SKM-1 treated with dmso at 0.1 percent for 144 hours (cell line): Measurements from ENCODE around the gene CTDSPL2.
"Not testable (repeated sequence)": the region's sequence is repeated elsewhere in the genome, so short reads cannot be mapped to it uniquely, and the experiment has no call there.

ENCODE experiments used
- DNase-seq: peaks from one replicate; lab custom pipeline; 2025; ENCODE audit not compliant: unreplicated experiment; lab: John Stamatoyannopoulos, UW

CTDSPL2 gene

DNA sequence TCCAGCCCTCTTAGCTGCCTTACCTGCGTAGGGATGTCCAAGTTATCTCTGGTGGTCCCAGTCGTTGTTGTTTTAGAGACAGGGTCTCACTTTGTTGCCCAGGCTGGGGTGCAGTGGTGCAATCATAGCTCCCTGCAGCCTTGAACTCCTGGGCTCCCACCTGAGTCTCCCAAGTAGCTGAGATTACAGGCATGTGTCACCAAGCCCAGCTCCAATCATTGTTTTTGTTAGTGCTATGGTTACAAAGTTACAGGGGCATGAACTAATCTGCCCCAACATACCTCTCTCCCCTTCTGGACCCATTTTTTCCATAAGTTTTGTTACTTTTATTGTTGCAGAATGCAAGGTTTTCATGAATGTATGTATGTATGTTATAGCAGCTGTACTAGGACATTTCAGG is 54.7 kb downstream of the CTDSPL2 start:
- no peak for DNase-seq

- DNase-seq, result no peak
These were observed 58.5 kb downstream of the CTDSPL2 start for GRCh38 chr15:44485880-44486279.

DNA sequence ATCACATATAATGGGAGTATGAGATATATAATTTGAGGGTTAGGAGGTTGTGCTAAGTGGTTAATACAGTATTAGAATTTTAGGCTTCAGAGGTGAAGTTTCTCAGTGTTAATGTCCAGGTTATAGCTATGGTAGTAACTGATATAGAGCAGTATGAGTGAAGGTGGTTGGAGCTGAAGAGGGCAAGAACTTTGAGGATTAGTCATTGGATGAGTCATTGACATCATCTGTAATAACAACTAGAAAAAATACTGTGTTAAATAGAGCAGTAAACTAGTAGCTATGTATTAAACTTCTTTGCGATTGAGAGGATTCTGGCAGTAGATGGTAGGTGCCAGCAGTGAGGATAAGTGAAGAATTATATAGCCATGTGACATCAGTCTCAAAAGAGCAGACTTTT is 62.0 kb downstream of the CTDSPL2 start:
- DNase-seq, result no peak

DNA sequence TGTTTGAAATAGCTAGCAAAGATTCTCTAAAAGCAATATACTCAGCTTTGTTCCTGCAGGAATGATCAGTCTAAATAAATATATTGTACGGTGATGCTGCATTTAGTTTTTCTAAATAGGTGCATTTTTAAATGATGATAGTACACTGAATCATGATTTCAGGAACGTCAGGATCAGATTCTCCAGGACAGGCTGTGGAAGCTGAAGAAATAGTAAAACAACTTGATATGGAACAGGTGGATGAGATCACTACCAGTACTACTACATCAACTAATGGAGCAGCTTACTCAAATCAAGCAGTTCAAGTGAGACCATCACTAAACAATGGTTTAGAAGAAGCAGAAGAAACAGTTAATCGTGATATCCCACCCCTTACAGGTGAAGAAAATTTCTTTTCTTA is 63.2 kb downstream of the CTDSPL2 start:
- DNase-seq, result no peak

DNA sequence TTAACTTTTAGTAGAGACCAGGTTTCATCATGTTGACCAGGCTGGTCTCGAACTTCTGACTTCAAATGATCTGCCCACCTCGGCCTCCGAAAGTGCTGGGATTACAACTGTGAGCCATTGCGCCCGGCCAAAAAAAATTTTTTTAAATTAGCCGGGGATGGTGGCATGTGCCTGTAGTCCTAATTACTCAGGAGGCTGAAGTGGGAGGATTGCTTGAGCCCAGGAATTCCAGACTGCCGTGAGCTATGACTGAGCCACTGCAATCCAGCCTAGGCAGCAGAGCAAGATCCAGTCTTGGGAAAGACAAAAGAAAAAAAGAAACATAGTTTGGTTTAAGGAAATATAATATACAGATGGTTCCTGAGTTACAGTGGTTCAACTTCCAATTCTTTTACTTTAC is 64.6 kb downstream of the CTDSPL2 start:
- DNase-seq, result no peak

GRCh38 chr15:44492672-44493071 is 65.2 kb downstream of the CTDSPL2 start:
- DNase-seq, result no peak

GRCh38 chr15:44495562-44495961 is 68.1 kb downstream of the CTDSPL2 start:
- DNase-seq, result no peak

- no peak for DNase-seq
These were observed 73.1 kb downstream of the CTDSPL2 start for GRCh38 chr15:44500555-44500954.

- DNase-seq, result peak; percentile 57
These were observed 74.4 kb downstream of the CTDSPL2 start for GRCh38 chr15:44501768-44502366.

- DNase-seq, result no peak
These were observed 89.0 kb downstream of the CTDSPL2 start for GRCh38 chr15:44516436-44516835.

GRCh38 chr15:44519537-44519936 is 92.1 kb downstream of the CTDSPL2 start:
- no peak for DNase-seq

GRCh38 chr15:44525018-44525417 is 97.6 kb downstream of the CTDSPL2 start:
- no peak for DNase-seq

GRCh38 chr15:44527241-44527640 is 99.8 kb downstream of the CTDSPL2 start:
- no peak for DNase-seq

- no peak for DNase-seq
These were observed 102.6 kb downstream of the CTDSPL2 start for GRCh38 chr15:44529864-44530604.

GRCh38 chr15:44530653-44531052 is 103.2 kb downstream of the CTDSPL2 start:
- DNase-seq, result no peak

DNA sequence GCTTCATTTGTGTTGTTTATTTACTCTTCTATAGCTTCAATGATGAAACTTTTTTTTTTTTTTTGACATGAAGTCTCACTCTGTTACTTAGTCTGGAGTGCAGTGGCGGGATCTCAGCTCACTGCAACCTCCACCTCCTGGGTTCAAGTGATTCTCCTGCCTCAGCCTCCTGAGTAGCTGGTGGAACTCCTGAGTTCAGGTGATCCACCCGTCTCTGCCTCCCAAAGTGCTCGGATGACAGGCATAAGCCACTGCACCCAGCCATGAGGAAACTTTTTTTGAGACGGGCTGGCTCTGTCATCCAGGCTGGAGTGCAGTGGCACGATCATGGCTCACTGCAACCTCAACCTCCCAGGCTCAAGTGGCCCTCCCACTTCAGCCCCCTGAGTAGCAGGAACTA is 104.8 kb downstream of the CTDSPL2 start:
- not testable (repeated sequence) for DNase-seq

DNA sequence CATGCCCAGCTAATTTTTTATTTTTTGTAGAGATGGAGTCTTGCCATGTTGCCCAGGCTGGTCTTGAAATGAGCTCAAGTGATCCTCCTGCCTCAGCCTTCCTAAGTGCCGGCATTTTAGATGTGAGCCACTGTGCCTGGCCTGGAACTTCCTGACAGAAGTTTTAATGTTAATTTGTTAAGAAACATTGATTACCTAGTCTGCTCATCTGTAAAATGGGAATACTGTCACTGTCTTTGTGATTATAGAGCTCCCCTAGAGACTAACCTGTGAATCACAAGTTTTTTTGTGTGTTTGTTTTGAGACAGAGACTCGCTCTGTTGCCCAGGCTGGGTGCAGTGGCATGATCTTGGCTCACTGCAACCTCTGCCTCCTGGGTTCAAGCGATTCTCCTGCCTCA is 105.3 kb downstream of the CTDSPL2 start:
- no peak for DNase-seq

DNA sequence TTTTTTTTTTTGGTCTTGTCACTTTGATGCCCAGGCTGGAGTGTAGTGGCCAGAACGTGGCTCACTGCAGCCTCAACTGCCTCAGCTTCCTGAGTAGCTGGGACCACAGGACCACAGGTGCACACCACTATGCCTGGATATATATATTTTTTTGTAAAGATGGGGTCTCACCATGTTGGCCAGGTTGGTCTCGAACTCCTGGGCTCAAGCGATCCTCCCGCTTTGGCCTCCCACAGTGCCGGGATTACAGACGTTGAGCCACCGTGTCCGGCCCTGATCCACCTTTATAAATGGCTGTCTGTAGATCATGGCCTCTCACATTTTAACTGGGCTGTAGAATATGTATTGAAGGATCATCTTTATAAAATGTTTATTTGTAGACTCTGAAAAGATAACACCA is 107.7 kb downstream of the CTDSPL2 start:
- DNase-seq, result no peak

DNA sequence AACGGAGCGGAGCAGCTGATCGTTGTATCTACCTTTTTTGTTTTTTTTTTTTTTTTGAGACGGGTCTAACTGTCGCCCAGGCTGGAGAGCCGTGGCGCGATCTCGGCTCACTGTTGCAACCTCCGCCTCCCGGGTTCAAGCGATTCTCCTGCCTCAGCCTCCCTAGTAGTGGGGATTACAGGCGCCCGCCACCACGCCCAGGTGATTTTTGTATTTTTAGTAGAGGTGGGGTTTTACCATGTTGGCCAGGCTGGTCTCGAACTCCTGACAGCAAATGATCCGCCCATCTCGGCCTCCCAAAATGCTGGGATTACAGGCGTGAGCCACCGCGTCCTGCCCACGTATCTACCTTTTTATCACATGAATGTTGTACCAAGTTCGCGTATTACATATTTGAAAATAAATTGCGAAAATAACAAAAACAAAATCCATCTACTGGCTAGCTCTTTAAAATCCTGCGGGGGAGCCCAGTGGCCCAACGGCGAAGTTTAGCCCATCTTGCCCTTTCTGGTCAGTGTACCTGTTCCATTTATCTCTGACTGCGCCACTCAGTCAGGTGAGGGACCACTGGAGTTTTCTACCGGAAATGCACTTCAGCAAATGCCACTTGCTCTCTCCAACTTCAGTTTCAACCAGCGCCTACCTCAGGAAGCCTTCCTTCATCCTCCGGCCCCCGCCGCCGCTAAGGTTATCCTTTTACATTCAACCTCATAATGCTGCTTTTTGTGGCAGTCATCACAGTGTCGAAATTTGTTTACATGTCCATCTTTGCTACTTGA is 108.3 kb downstream of the CTDSPL2 start:
- DNase-seq, result no peak

- no peak for DNase-seq
These were observed 109.0 kb downstream of the CTDSPL2 start for GRCh38 chr15:44536302-44536961.

GRCh38 chr15:44536962-44537734 is 109.7 kb downstream of the CTDSPL2 start, which contains the start of gene EIF3J:
EIF3J (plus strand) TSS chr15:44537147; CDS start chr15:44537195, 48 bp downstream.
- DNase-seq, result peak; percentile 95
